Esophagus squamous epithelium (tissue), 4 donors: Measurements from ENCODE around the gene RADIL.

Experiments used
- POLR2A ChIP-seq, 4 donors: fragments of 450-650 bp; IDR thresholded peaks; one replicate each; pipeline ENCODE4 v1.6.1; 2017; ENCODE audit warnings: antibody characterized with exemption in 4 of 4, mild to moderate bottlenecking in 4 of 4, moderate library complexity in 3 of 4
- TF ChIP-seq, protein P1 (sequence below), 6 experiments: fragments of 450-650 bp in 4 of 6; fragments of 200-600 bp in 2 of 6; sonication (generic) in 2 of 6; IDR thresholded peaks; one replicate each; pipeline ENCODE4 v1.5.1; 2016 to 2019; ENCODE audit warnings: antibody characterized with exemption in 6 of 6, mild to moderate bottlenecking in 4 of 6, moderate library complexity in 4 of 6

DNA sequence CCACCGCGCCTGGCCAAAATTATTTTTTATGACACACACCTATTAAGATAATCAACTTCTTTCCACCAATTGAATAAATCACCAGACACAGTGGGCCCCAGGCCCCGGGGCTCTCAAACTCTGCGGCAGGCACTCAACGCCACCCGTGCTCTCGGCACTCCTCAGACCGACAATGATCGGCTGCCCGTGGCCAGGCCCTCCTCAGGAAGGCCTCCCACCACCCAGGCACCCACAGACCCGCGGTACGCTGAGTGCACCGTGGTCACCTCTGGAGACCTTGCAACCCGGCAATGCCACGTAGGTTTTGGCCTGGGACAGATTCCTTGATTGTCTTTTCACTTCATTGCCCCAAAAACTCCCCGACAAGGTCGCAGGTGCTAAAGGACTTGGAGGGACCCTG, 6.9 kb downstream of the RADIL start:
- TF ChIP-seq, protein P1, sequence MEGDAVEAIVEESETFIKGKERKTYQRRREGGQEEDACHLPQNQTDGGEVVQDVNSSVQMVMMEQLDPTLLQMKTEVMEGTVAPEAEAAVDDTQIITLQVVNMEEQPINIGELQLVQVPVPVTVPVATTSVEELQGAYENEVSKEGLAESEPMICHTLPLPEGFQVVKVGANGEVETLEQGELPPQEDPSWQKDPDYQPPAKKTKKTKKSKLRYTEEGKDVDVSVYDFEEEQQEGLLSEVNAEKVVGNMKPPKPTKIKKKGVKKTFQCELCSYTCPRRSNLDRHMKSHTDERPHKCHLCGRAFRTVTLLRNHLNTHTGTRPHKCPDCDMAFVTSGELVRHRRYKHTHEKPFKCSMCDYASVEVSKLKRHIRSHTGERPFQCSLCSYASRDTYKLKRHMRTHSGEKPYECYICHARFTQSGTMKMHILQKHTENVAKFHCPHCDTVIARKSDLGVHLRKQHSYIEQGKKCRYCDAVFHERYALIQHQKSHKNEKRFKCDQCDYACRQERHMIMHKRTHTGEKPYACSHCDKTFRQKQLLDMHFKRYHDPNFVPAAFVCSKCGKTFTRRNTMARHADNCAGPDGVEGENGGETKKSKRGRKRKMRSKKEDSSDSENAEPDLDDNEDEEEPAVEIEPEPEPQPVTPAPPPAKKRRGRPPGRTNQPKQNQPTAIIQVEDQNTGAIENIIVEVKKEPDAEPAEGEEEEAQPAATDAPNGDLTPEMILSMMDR (IDR thresholded peaks at IDR 0.05), result no peak
- no peak for TF ChIP-seq POLR2A (IDR thresholded peaks at IDR 0.05)
